ENCODE data around the gene THPO. TPM values are rescaled to one million over a fixed set of nuclear protein-coding genes. Genes with fewer than 3 reads are reported as not detected.

THPO gene
- total RNA-seq, 4 donors from 2014 or later, result 0.36 to 1.3 (median 0.37) TPM; not detected in 1

DNA sequence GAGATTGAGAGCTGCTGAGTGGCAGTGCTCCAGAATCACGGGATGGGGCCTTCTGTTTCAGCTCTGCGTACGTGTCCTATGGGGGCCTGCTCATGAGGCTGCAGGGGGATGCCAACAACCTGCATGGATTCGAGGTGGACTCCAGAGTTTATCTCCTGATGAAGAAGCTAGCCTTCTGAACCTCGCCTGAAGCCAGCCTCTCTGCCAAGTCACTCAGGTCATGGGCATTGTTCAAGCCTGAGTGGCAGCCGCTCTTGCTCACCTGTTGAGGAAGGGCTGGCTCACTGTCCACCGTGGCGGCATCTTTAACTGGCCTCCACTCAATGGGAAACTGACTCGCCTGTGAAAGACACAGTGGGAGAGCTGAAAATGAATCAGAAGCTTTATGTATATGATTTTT lies 9.9 kb downstream of the THPO start:
- no peak for DNase-seq (ENCODE audit: low spot score in 2 of 2)
- no peak overlapping the region for H3K4me3 ChIP-seq (ENCODE audit: low read depth, poor library complexity, severe bottlenecking)
- TF ChIP-seq, protein P1, sequence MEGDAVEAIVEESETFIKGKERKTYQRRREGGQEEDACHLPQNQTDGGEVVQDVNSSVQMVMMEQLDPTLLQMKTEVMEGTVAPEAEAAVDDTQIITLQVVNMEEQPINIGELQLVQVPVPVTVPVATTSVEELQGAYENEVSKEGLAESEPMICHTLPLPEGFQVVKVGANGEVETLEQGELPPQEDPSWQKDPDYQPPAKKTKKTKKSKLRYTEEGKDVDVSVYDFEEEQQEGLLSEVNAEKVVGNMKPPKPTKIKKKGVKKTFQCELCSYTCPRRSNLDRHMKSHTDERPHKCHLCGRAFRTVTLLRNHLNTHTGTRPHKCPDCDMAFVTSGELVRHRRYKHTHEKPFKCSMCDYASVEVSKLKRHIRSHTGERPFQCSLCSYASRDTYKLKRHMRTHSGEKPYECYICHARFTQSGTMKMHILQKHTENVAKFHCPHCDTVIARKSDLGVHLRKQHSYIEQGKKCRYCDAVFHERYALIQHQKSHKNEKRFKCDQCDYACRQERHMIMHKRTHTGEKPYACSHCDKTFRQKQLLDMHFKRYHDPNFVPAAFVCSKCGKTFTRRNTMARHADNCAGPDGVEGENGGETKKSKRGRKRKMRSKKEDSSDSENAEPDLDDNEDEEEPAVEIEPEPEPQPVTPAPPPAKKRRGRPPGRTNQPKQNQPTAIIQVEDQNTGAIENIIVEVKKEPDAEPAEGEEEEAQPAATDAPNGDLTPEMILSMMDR (IDR thresholded peaks at IDR 0.05), result no peak
- TF ChIP-seq POLR2A (IDR thresholded peaks at IDR 0.05), result no peak
- WGBS, 2 donors, result 87 to 91% methylated on average over 9 of the region's 9 CpGs
- intact Hi-C loops (cut with DNase I; ENCODE audit: low total_unique reads), result loop anchor here (2.0 kb wide), 1 partner anchor 177 kb away; no protein-coding TSS in a partner anchor

DNA sequence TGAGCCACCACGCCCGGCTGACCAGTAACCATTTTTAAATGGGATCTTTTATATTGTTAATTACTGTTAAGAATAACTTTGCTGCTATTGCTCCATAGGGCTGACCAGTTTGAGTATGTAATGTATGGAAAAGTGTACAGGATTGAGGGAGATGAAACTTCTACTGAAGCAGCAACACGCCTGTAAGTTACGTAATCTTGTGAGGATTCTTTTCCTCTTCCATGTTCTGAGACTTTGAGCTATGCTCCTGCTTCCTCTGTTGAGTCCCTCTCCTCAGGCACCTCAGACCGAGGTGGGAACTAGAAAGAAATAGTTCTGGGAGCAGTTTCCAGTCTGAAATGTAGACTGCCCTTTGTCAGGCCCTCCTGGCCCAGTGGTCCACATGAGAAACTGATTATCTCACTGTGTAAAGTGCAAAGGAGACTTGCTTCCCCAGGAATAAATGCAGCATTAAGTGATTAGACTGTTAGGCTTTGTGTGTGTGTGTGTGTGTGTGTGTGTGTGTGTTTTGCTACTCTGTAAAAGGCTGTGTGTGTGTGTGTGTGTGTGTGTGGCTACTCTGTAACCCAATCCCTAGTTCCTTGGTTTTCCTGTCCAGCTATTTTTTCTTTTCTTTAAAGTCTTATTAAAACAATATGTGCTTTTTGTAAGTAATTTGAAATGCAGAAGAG lies 11.3 kb downstream of the THPO start:
- H3K4me3 ChIP-seq (ENCODE audit: low read depth, poor library complexity, severe bottlenecking), result no peak overlapping the region
- TF ChIP-seq, protein P1 (IDR thresholded peaks at IDR 0.05), result no peak
- WGBS, 2 donors, result 85 to 88% methylated on average over 5 of the region's 5 CpGs
- DNase-seq (ENCODE audit: low spot score in 2 of 2), result no peak
- intact Hi-C loops (cut with DNase I; ENCODE audit: low total_unique reads), result no loop called here

DNA sequence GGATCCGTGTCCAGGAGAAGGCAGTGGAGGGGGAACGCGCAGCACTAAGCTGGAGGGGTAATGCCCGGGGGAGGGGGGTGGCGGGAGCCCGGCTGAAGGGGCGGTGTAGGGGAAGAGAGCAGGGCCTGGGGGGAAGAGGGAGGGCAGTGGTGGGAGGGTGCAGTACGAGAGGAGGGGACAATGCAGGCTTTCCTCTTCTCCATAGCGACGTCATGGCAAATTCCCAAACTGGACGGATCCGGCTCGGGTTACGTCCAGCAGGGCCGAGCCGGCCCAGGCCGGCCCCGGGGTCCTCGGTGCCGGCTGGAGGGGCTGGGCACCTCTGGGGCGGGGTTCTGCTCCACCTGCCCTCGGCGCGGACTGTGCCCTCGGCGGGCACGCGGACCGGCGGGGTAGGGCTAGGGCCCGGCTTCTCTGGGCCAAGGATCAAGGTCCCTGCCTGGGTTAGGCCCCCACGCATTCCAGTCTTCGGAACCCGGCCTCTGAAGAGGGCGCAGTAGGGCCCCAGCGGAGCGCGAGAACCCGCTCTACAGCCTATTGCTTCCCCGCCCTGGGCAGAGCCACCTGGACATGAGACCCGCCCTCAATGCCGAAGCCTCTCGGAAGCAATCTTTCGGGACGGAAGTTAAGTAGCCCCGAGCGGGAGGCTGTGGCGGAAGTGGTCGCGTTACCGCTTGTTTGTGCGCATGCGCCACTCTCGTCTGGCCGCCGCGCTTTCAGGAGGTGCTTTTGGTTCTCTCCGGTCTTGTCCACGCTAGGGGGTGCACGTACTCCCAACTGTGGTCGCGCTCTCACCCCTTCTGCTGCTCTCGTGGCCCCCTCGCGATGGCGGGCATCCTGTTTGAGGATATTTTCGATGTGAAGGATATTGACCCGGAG lies 15.1 kb downstream of the THPO start:
- intact Hi-C loops (cut with DNase I; ENCODE audit: low total_unique reads), result loop anchor here (5.0 kb wide), 1 partner anchor 104 kb away; no protein-coding TSS in a partner anchor
- WGBS, 2 donors, result 0 to 1% methylated on average over 39 to 56 of the region's 68 CpGs
- TF ChIP-seq, protein P1 (IDR thresholded peaks at IDR 0.05), result peak in 1 of 3 donors; percentile 42
- TF ChIP-seq POLR2A (IDR thresholded peaks at IDR 0.05), result no peak
- peak; percentile 95 to 99 for DNase-seq (ENCODE audit: low spot score in 2 of 2)
- peak overlapping the region; percentile 69 for H3K4me3 ChIP-seq (ENCODE audit: low read depth, poor library complexity, severe bottlenecking)

DNA sequence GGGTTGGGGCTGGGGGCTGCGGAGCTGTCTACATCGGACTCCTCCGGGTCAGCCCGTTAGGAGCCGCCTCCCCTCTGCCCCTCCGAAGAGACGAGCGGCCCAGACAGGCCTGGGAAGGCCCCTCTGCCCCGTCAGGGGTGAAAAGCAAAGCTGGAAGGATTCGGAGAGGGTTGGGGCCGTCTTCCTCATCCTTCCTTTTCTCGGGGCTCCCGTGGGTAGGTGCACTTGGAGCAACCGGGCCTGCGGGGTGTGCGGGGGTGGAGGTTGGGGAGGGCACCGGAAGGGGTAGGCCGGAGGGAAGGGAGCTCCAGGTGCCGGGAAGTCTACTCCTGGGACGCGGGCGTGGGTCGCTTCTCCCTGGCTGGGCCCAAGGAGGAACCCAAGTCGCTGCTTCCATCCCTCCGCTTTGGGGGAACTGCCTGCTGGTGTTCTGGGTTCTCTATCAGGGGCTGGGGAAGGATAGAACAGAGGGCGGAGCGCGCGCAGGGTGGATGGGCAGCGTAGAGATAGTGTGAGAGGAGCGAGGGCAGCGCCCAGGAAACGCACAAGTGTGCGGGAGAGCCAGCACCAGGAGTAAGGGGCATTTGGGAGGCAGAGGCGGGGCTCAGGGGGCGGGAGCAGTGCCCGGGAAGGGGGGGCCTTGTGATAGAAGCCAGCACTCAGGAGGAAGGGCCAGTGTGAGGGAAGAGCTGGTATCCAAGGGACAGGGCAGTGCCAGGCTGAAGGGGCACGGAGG lies 15.9 kb downstream of the THPO start:
- H3K4me3 ChIP-seq (ENCODE audit: low read depth, poor library complexity, severe bottlenecking), result peak overlapping the region; percentile 69
- no peak for TF ChIP-seq POLR2A (IDR thresholded peaks at IDR 0.05)
- TF ChIP-seq, protein P1 (IDR thresholded peaks at IDR 0.05), result no peak
- intact Hi-C loops (cut with DNase I; ENCODE audit: low total_unique reads), result loop anchor here (5.0 kb wide), 1 partner anchor 105 kb away; no protein-coding TSS in a partner anchor
- 0% methylated on average over 33 to 38 of the region's 38 CpGs for WGBS, 2 donors
- DNase-seq (ENCODE audit: low spot score in 2 of 2), result peak; percentile 59 to 94

DNA sequence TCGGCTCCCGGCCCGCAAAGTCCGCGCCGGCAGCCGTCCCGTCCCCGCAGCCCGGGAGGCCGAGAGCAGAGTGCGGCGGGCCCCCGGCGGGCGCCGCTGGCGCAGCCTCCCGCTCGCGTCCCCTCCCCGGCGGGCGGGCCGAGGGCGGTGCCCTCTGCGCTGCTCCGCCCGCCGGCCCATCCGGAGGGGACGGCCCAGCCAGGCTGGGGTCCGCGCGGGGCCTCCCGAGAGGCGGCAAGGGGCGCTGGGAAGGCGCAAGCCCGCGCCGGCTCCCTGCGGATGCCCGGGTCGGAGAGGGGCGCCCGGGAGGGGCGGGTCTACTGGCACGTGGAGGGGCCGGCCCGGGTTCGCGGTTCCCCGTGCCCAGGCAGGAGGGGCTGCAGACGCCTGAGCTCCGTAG lies 16.5 kb downstream of the THPO start, which contains the start of the genes CLCN2 and POLR2H:
CLCN2 (minus strand) TSS at position 74 of the 400 bp plus-strand sequence. CDS start 126 bp downstream, outside the sequence.
POLR2H (plus strand) TSS at position 179 of the 400 bp plus-strand sequence. CDS start 1,783 bp downstream, outside the sequence.
- peak within 1 kb of the TSS; percentile 69 for H3K4me3 ChIP-seq (ENCODE audit: low read depth, poor library complexity, severe bottlenecking)
- peak in 1 of 2 donors; percentile 91 for DNase-seq (ENCODE audit: low spot score in 2 of 2)
- WGBS, 2 donors, result 1% methylated on average over 27 of the region's 56 CpGs; no CpG with 5 or more reads in 1 of the 2 donors
- TF ChIP-seq, protein P1 (IDR thresholded peaks at IDR 0.05), result no peak
- TF ChIP-seq POLR2A (IDR thresholded peaks at IDR 0.05), result no peak
- intact Hi-C loops (cut with DNase I; ENCODE audit: low total_unique reads), result loop anchor here (5.0 kb wide), 1 partner anchor 106 kb away; no protein-coding TSS in a partner anchor

Data from lower leg skin (tissue), 4 donors.